ENCODE results near the gene DHX34. TPM values are rescaled to one million over a fixed set of nuclear protein-coding genes. Genes with fewer than 3 reads are reported as not detected.

The DHX34 gene
- total RNA-seq, 4 donors from 2014 or later, result 10.7 to 20.8 (median 17.7) TPM

GRCh38 chr19:47374876-47375693, 26.0 kb downstream of the DHX34 start:
- Histone ChIP-seq H3K4me1 (peaks cover 0 to 4% (median 0%) of the 10 kb centered on the region in 3 donors), H3K36me3 (peaks cover 38 to 100% (median 64%) of the 10 kb centered on the region in 3 donors), H3K4me3 (no peak overlapping the region), H3K27ac (no peak overlapping the region), H3K9me3 (no peaks in the 10 kb centered on the region), H3K27me3 (no peaks in the 10 kb centered on the region)
- no peak for DNase-seq
- TF ChIP-seq CTCF (IDR thresholded peaks at IDR 0.05) (no peak), POLR2A (IDR thresholded peaks at IDR 0.05) (no peak)
- intact Hi-C loops (cut with DNase I), result no loop called here
- 83 to 94% methylated on average over 8 to 9 of the region's 30 CpGs for WGBS, 2 donors

GRCh38 chr19:47375694-47376588, 26.8 kb downstream of the DHX34 start:
- intact Hi-C loops (cut with DNase I), result no loop called here
- no peak for DNase-seq
- TF ChIP-seq POLR2A (IDR thresholded peaks at IDR 0.05) (no peak), CTCF (IDR thresholded peaks at IDR 0.05) (no peak)
- 100% methylated on average over 1 to 2 of the region's 30 CpGs for WGBS, 2 donors
- no peak overlapping the region for H3K4me3 ChIP-seq
- peaks cover 43 to 100% (median 65%) of the 10 kb centered on the region in 3 donors for H3K36me3 ChIP-seq
- H3K9me3 ChIP-seq, result no peaks in the 10 kb centered on the region
- H3K27me3 ChIP-seq, result no peaks in the 10 kb centered on the region
- H3K27ac ChIP-seq, result no peak overlapping the region
- H3K4me1 ChIP-seq, result no peaks in the 10 kb centered on the region

- no peak for DNase-seq
- intact Hi-C loops (cut with DNase I), result no loop called here
- Histone ChIP-seq H3K4me1 (no peaks in the 10 kb centered on the region), H3K4me3 (no peak overlapping the region), H3K27me3 (no peaks in the 10 kb centered on the region), H3K9me3 (no peaks in the 10 kb centered on the region), H3K36me3 (peaks cover 51 to 100% (median 68%) of the 10 kb centered on the region in 3 donors), H3K27ac (no peak overlapping the region)
- 80 to 100% methylated on average over 2 to 3 of the region's 16 CpGs for whole genome bisulfite sequencing, 2 donors
- TF ChIP-seq CTCF (IDR thresholded peaks at IDR 0.05) (no peak), POLR2A (IDR thresholded peaks at IDR 0.05) (no peak)
Measured at GRCh38 chr19:47376589-47377144, 27.6 kb downstream of the DHX34 start.

GRCh38 chr19:47377208-47377701, 28.1 kb downstream of the DHX34 start:
- no peak for TF ChIP-seq POLR2A (IDR thresholded peaks at IDR 0.05)
- TF ChIP-seq CTCF (IDR thresholded peaks at IDR 0.05), result no peak
- Histone ChIP-seq H3K27ac (no peak overlapping the region), H3K36me3 (peaks cover 55 to 100% (median 73%) of the 10 kb centered on the region in 3 donors), H3K9me3 (no peaks in the 10 kb centered on the region), H3K27me3 (no peaks in the 10 kb centered on the region), H3K4me3 (no peak overlapping the region), H3K4me1 (no peaks in the 10 kb centered on the region)
- no peak for DNase-seq
- intact Hi-C loops (cut with DNase I), result no loop called here
- 60 to 92% methylated on average over 1 to 6 of the region's 16 CpGs for WGBS, 2 donors

Data from esophagus squamous epithelium (tissue), 5 donors.